Articular chondrocyte of knee joint (primary cell): ENCODE results near the gene NEAT1. TPM values are rescaled to one million over a fixed set of nuclear protein-coding genes. Genes with fewer than 3 reads are reported as not detected.

Source experiments
- small RNA-seq: library from RNA; depleted of rRNA; stranded (forward); fragments of <200 nt; gene quantifications from one replicate; pipeline ENCODE3, GENCODE V24; 2012
- total RNA-seq: library from RNA; depleted of rRNA; stranded (reverse); fragments of >200 nt; gene quantifications from 2 replicates; pipeline ENCODE4 v1.2.3, GENCODE V29; 2012

NEAT1 gene
- total RNA-seq, result 1,072 and 1,138 TPM in 2 replicates

DNA sequence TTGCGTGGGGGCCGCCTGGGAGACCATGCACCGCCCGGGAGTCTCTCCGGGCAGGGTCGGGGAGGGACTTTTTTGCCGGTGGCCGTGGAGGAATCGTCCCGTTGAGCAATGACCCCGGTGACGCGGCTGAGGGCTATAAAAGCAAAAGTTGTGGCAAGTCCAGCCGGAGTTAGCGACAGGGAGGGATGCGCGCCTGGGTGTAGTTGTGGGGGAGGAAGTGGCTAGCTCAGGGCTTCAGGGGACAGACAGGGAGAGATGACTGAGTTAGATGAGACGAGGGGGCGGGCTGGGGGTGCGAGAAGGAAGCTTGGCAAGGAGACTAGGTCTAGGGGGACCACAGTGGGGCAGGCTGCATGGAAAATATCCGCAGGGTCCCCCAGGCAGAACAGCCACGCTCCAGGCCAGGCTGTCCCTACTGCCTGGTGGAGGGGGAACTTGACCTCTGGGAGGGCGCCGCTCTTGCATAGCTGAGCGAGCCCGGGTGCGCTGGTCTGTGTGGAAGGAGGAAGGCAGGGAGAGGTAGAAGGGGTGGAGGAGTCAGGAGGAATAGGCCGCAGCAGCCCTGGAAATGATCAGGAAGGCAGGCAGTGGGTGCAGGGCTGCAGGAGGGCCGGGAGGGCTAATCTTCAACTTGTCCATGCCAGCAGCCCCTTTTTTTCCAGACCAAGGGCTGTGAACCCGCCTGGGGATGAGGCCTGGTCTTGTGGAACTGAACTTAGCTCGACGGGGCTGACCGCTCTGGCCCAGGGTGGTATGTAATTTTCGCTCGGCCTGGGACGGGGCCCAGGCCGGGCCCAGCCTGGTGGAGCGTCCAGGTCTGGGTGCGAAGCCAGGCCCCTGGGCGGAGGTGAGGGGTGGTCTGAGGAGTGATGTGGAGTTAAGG is at the start of gene NEAT1:
TSS of gene NEAT1 (plus strand) at position 166 of the 883 bp plus-strand sequence.

GRCh38 chr11:65382033-65382803 is 40.4 kb upstream of the NEAT1 start, which contains the start of gene SLC25A45:
Gene SLC25A45, minus strand, starts transcription at chr11:65382646. Its CDS starts 695 bp downstream, at chr11:65381951.

DNA sequence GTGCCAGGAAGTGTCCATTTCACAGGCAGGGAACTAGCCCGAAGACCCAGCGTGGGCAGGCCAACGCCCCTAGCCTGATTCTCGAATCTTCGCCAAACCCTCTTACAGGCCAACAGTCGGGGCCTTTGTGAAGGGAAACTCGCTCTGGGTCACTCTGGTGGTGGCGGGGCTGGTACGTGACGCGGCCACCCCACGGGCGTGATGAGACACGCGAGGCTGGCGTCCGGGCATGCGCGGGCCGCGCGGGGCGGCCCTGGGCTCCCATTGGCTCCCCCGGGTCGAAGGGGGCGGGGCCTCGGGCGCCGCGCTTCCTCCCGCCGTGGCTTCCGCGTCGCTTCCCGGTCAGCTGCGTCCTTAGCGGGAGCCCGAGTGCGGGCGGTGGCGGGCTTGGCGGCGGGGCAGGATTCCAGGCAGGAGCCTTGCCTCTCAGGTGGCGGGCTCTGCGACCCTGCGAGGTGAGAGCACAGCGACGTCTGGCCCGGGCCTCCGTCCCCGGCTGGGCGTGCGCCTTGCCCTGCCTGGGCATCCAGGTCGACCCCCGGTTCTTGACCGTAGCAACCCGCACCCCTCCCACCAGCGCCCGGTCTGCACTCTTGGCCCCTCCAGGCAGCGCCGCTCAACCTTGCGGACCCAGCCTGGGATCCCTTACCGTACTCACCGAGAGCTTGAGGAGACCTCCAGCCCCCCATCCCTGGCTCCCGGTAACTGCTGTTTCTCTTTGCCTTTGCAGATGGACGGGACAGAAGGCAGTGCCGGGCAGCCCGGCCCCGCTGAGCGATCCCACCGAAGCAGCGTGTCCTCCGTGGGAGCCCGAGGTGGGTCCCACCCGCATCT is 36.1 kb upstream of the NEAT1 start, which contains the start of gene FRMD8:
TSS of gene FRMD8 (plus strand) at position 331 of the 834 bp plus-strand sequence. CDS start at position 731, 400 bp downstream.

Small RNAs within 50 kb of the gene (small RNA-seq; reads per million reads assigned to genes)
- not detected for gene RF01684

Other genes with a start within 250 kb of the NEAT1 start
- gene CAPN1, start 240.9 kb upstream of the NEAT1 start, total RNA-seq, result 82.6 and 111 TPM in 2 replicates
- gene POLA2, start 160.8 kb upstream of the NEAT1 start, total RNA-seq, result 6.0 and 6.8 TPM in 2 replicates
- gene CDC42EP2, start 107.9 kb upstream of the NEAT1 start, total RNA-seq, result 21.0 and 24.5 TPM in 2 replicates
- gene DPF2, start 88.9 kb upstream of the NEAT1 start, total RNA-seq, result 45.1 and 47.1 TPM in 2 replicates
- gene TIGD3, start 68.0 kb upstream of the NEAT1 start, total RNA-seq, result 0.13 TPM in 1 of 2 replicates, not detected in the other
- gene SLC25A45, start 40.2 kb upstream of the NEAT1 start, total RNA-seq, result 3.8 and 4.4 TPM in 2 replicates
- 38.3 and 58.9 TPM in 2 replicates for gene FRMD8, start 36.2 kb upstream of the NEAT1 start, total RNA-seq
- gene MALAT1, start 76.2 kb downstream of the NEAT1 start, total RNA-seq, result 22,250 and 24,202 TPM in 2 replicates
- gene SCYL1, start 102.3 kb downstream of the NEAT1 start, total RNA-seq, result 72.1 and 75.3 TPM in 2 replicates
- gene LTBP3, start 135.6 kb downstream of the NEAT1 start, total RNA-seq, result 43.5 and 53.8 TPM in 2 replicates
- gene ZNRD2, start 147.7 kb downstream of the NEAT1 start, total RNA-seq, result 36.2 and 42.1 TPM in 2 replicates
- 10.7 and 15.2 TPM in 2 replicates for gene FAM89B, start 149.7 kb downstream of the NEAT1 start, total RNA-seq
- gene EHBP1L1, start 153.3 kb downstream of the NEAT1 start, total RNA-seq, result 33.2 and 36.1 TPM in 2 replicates
- not detected in 2 replicates for gene KCNK7, start 173.0 kb downstream of the NEAT1 start, total RNA-seq
- gene MAP3K11, start 191.4 kb downstream of the NEAT1 start, total RNA-seq, result 19.0 and 20.6 TPM in 2 replicates
- gene PCNX3, start 193.0 kb downstream of the NEAT1 start, total RNA-seq, result 21.3 and 23.1 TPM in 2 replicates
- gene SIPA1, start 215.3 kb downstream of the NEAT1 start, total RNA-seq, result 10.6 and 11.9 TPM in 2 replicates
- 30.9 and 31.2 TPM in 2 replicates for gene RELA, start 240.1 kb downstream of the NEAT1 start, total RNA-seq